Astrocyte of the cerebellum (primary cell): Measurements from ENCODE around the gene SLC45A2.

Experiments
- DNase-seq: peaks from one replicate; pipeline ENCODE4 v3.0.0-alpha.2; 2011; ENCODE audit warnings: low read depth
- H3K4me3 ChIP-seq: 2 replicates; pipeline ENCODE4 v1.5.1; 2011; ENCODE audit warnings: mild to moderate bottlenecking, low read depth, low read length, moderate library complexity
- CTCF ChIP-seq: IDR thresholded peaks from 2 replicates; pipeline ENCODE4 v1.5.1; 2012; ENCODE audit warnings: low read length, low read depth, moderate library complexity, mild to moderate bottlenecking; ENCODE audit errors: missing control alignments
- in situ Hi-C: cut with HindIII; loops from 2 replicates; pipeline ENCODE4 v1.10.0; 2017; ENCODE audit warnings: low sequenced_read_pairs

SLC45A2 gene

GRCh38 chr5:33936004-33936380 is 48.5 kb downstream of the SLC45A2 start:
- in situ Hi-C loops, result loop anchor here (25.0 kb wide), 1 partner anchor 474 kb away; no protein-coding TSS in a partner anchor
- DNase-seq, result peak; percentile 28
- no peak for TF ChIP-seq CTCF
- peak overlapping the region; percentile 47 for H3K4me3 ChIP-seq

DNA sequence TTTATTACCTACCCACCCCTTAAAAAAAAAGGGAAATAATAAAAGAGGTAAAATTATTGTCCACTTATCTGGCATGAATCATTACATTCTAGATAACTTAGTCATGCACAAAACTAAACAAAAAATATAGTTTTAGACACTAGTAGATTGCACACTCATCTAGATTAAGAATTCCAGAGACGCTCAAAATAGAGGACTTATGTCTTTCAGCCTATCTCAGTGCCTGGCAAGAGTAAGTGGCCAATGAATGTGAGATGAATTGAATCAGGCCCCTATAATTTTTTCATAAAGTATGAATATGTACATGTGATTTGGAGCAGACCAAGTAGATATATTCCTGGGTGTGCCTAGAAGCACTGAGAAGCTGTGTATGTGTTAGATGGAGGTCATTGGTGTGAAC is 50.3 kb downstream of the SLC45A2 start:
- in situ Hi-C loops, result loop anchor here (25.0 kb wide), 1 partner anchor 472 kb away; no protein-coding TSS in a partner anchor
- no peak for DNase-seq
- H3K4me3 ChIP-seq, result no peak overlapping the region

DNA sequence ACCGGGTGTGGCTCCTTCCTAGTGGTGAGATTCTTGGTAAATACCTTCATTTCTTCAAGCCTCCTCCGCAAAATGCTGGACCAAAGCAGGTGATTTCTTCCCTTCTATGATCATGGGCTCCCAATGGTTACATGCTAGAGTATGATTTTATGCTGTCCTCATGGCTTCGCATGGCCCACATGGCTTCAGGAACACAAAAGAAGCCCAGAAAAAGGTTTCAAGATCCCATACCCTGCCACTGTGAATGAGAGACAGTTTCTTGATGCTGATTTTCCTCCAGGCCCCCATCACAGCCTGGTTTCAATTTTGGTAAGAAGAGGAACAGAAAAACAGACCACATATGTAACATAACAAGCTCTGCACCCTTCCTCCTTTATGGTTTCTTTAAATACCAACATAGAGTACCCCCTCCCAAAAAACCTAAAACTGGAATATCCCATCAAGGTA is 50.7 kb downstream of the SLC45A2 start:
- H3K4me3 ChIP-seq, result no peak overlapping the region
- in situ Hi-C loops, result loop anchor here (25.0 kb wide), 1 partner anchor 471 kb away; no protein-coding TSS in a partner anchor
- DNase-seq, result no peak
- TF ChIP-seq CTCF, result no peak

More for the DNA sequence above, 50.3 kb downstream of the SLC45A2 start:
- no peak for TF ChIP-seq CTCF

- no peak for TF ChIP-seq CTCF
- in situ Hi-C loops, result loop anchor here (25.0 kb wide), 1 partner anchor 469 kb away; no protein-coding TSS in a partner anchor
- no peak overlapping the region for H3K4me3 ChIP-seq
- DNase-seq, result no peak
Observed at GRCh38 chr5:33931136-33931535, 53.4 kb downstream of the SLC45A2 start.

- no peak for DNase-seq
- TF ChIP-seq CTCF, result no peak
- in situ Hi-C loops, result loop anchor here (25.0 kb wide), 1 partner anchor 468 kb away; no protein-coding TSS in a partner anchor
- H3K4me3 ChIP-seq, result no peak overlapping the region
Observed at GRCh38 chr5:33929925-33930690, 54.4 kb downstream of the SLC45A2 start.

GRCh38 chr5:33928283-33928682 is 56.2 kb downstream of the SLC45A2 start:
- in situ Hi-C loops, result loop anchor here (25.0 kb wide), 1 partner anchor 466 kb away; no protein-coding TSS in a partner anchor
- no peak for DNase-seq
- no peak overlapping the region for H3K4me3 ChIP-seq
- TF ChIP-seq CTCF, result no peak
